ENCODE data around the gene NOS2. TPM values are rescaled to one million over a fixed set of nuclear protein-coding genes. Genes with fewer than 3 reads are reported as not detected.
"Not testable (repeated sequence)": the region's sequence is repeated elsewhere in the genome, so short reads cannot be mapped to it uniquely, and the experiment has no call there.

Gene NOS2
- total and polyA plus RNA-seq, 4 donors = 0.30 to 2.2 (median 0.89) TPM

- Histone ChIP-seq H3K36me3 (ENCODE audit: control insufficient read depth in 4 of 4, insufficient read depth in 4 of 4, low read length in 4 of 4) (peaks cover 0 to 2% (median 0%) of the 10 kb centered on the region in 4 donors), H3K4me1 (ENCODE audit: control insufficient read depth in 5 of 5, insufficient read depth in 5 of 5, low read length in 5 of 5) (no peaks in the 10 kb centered on the region), H3K9ac (ENCODE audit: insufficient read depth in 1 of 2, low read length in 2 of 2) (no peak overlapping the region), H3K27me3 (ENCODE audit: control insufficient read depth in 3 of 3, insufficient read depth in 3 of 3, low read length in 2 of 3) (no peaks in the 10 kb centered on the region), H3K4me3 (no peak overlapping the region), H3K27ac (ENCODE audit: low read depth in 1 of 2, low read length in 1 of 2) (no peak overlapping the region), H3K9me3 (ENCODE audit: control insufficient read depth in 4 of 4, insufficient read depth in 3 of 4, low read length in 3 of 4) (no peaks in the 10 kb centered on the region)
- 87 to 92% methylated on average over 4 of the region's 4 CpGs for WGBS, 2 donors
- DNase-seq (no peak), ATAC-seq (ENCODE audit: insufficient read depth, low FRiP score) (no peak)
- TF ChIP-seq CTCF (IDR thresholded peaks at IDR 0.05; ENCODE audit: control extremely low read depth, extremely low read depth) = no peak
These were observed 35.7 kb downstream of the NOS2 start for GRCh38 chr17:27764589-27764988.

GRCh38 chr17:27762527-27763305 is 37.6 kb downstream of the NOS2 start:
- Histone ChIP-seq H3K27ac (ENCODE audit: low read depth in 1 of 2, low read length in 1 of 2) (no peak overlapping the region), H3K4me1 (ENCODE audit: control insufficient read depth in 5 of 5, insufficient read depth in 5 of 5, low read length in 5 of 5) (no peaks in the 10 kb centered on the region), H3K9ac (ENCODE audit: insufficient read depth in 1 of 2, low read length in 2 of 2) (no peak overlapping the region), H3K27me3 (ENCODE audit: control insufficient read depth in 3 of 3, insufficient read depth in 3 of 3, low read length in 2 of 3) (no peaks in the 10 kb centered on the region), H3K36me3 (ENCODE audit: control insufficient read depth in 4 of 4, insufficient read depth in 4 of 4, low read length in 4 of 4) (peaks cover 0 to 2% (median 0%) of the 10 kb centered on the region in 4 donors), H3K4me3 (no peak overlapping the region), H3K9me3 (ENCODE audit: control insufficient read depth in 4 of 4, insufficient read depth in 3 of 4, low read length in 3 of 4) (no peaks in the 10 kb centered on the region)
- WGBS, 2 donors = 84 to 89% methylated on average over 12 of the region's 12 CpGs
- DNase-seq (peak; percentile 27 to 62 (median 28)), ATAC-seq (ENCODE audit: insufficient read depth, low FRiP score) (no peak)
- no peak for TF ChIP-seq CTCF (IDR thresholded peaks at IDR 0.05; ENCODE audit: control extremely low read depth, extremely low read depth)

- not testable (repeated sequence) for H3K27ac ChIP-seq (ENCODE audit: low read depth in 1 of 2, low read length in 1 of 2); H3K9ac ChIP-seq (ENCODE audit: insufficient read depth in 1 of 2, low read length in 2 of 2); H3K4me3 ChIP-seq; H3K9me3 ChIP-seq (ENCODE audit: control insufficient read depth in 4 of 4, insufficient read depth in 3 of 4, low read length in 3 of 4); DNase-seq; H3K36me3 ChIP-seq (ENCODE audit: control insufficient read depth in 4 of 4, insufficient read depth in 4 of 4, low read length in 4 of 4); H3K27me3 ChIP-seq (ENCODE audit: control insufficient read depth in 3 of 3, insufficient read depth in 3 of 3, low read length in 2 of 3); ATAC-seq (ENCODE audit: insufficient read depth, low FRiP score); H3K4me1 ChIP-seq (ENCODE audit: control insufficient read depth in 5 of 5, insufficient read depth in 5 of 5, low read length in 5 of 5)
- 89 to 95% methylated on average over 10 to 14 of the region's 15 CpGs for WGBS, 2 donors
These were observed 39.4 kb downstream of the NOS2 start for GRCh38 chr17:27760931-27761330.

- H3K4me1 ChIP-seq (ENCODE audit: control insufficient read depth in 5 of 5, insufficient read depth in 5 of 5, low read length in 5 of 5) = no peaks in the 10 kb centered on the region
- DNase-seq (peak; percentile 21 to 50 (median 34)), ATAC-seq (ENCODE audit: insufficient read depth, low FRiP score) (peak; percentile 50)
- H3K9me3 ChIP-seq (ENCODE audit: control insufficient read depth in 4 of 4, insufficient read depth in 3 of 4, low read length in 3 of 4) = no peaks in the 10 kb centered on the region
- H3K9ac ChIP-seq (ENCODE audit: insufficient read depth in 1 of 2, low read length in 2 of 2) = no peak overlapping the region
- H3K36me3 ChIP-seq (ENCODE audit: control insufficient read depth in 4 of 4, insufficient read depth in 4 of 4, low read length in 4 of 4) = no peaks in the 10 kb centered on the region
- 58 to 61% methylated on average over 28 of the region's 28 CpGs for WGBS, 2 donors
- no peak overlapping the region for H3K4me3 ChIP-seq
- no peak overlapping the region for H3K27ac ChIP-seq (ENCODE audit: low read depth in 1 of 2, low read length in 1 of 2)
- peak; percentile 62 for TF ChIP-seq CTCF (IDR thresholded peaks at IDR 0.05; ENCODE audit: control extremely low read depth, extremely low read depth)
- no peaks in the 10 kb centered on the region for H3K27me3 ChIP-seq (ENCODE audit: control insufficient read depth in 3 of 3, insufficient read depth in 3 of 3, low read length in 2 of 3)
These were observed 40.1 kb downstream of the NOS2 start for GRCh38 chr17:27760069-27760885.
